Measurements from ENCODE around the gene PIGL.
"Not testable (repeated sequence)": the region's sequence is repeated elsewhere in the genome, so short reads cannot be mapped to it uniquely, and the experiment has no call there.

PIGL gene

GRCh38 chr17:16222406-16222805 lies 5.4 kb downstream of the PIGL start:
- no peak for DNase-seq

- not testable (repeated sequence) for DNase-seq
Measured at GRCh38 chr17:16229912-16230561, 13.0 kb downstream of the PIGL start.

- DNase-seq = no peak
Measured at GRCh38 chr17:16232391-16232790, 15.4 kb downstream of the PIGL start.

- DNase-seq = no peak
Measured at GRCh38 chr17:16239931-16240330, 22.9 kb downstream of the PIGL start.

GRCh38 chr17:16241906-16242399 lies 24.9 kb downstream of the PIGL start:
- DNase-seq = no peak

- DNase-seq = no peak
Measured at GRCh38 chr17:16243385-16243784, 26.4 kb downstream of the PIGL start.

GRCh38 chr17:16243801-16244567 lies 27.0 kb downstream of the PIGL start:
- DNase-seq = no peak

GRCh38 chr17:16247586-16247984 lies 30.6 kb downstream of the PIGL start:
- DNase-seq = no peak

- DNase-seq = no peak
Measured at GRCh38 chr17:16250635-16251034, 33.6 kb downstream of the PIGL start.

- no peak for DNase-seq
Measured at GRCh38 chr17:16251043-16251442, 34.0 kb downstream of the PIGL start.

GRCh38 chr17:16251556-16251955 lies 34.5 kb downstream of the PIGL start:
- DNase-seq = no peak

GRCh38 chr17:16254773-16255400 lies 37.9 kb downstream of the PIGL start:
- no peak for DNase-seq

GRCh38 chr17:16255481-16255921 lies 38.5 kb downstream of the PIGL start:
- no peak for DNase-seq

- no peak for DNase-seq
Measured at GRCh38 chr17:16258901-16259300, 41.9 kb downstream of the PIGL start.

- DNase-seq = no peak
Measured at GRCh38 chr17:16259926-16260325, 42.9 kb downstream of the PIGL start.

GRCh38 chr17:16261049-16261448 lies 44.0 kb downstream of the PIGL start:
- DNase-seq = no peak

- no peak for DNase-seq
Measured at GRCh38 chr17:16262201-16262600, 45.2 kb downstream of the PIGL start.

GRCh38 chr17:16267174-16267573 lies 50.2 kb downstream of the PIGL start:
- no peak for DNase-seq

- no peak for DNase-seq
Measured at GRCh38 chr17:16269658-16270057, 52.6 kb downstream of the PIGL start.

- no peak for DNase-seq
Measured at GRCh38 chr17:16272111-16272840, 55.3 kb downstream of the PIGL start.

GRCh38 chr17:16273499-16273898 lies 56.5 kb downstream of the PIGL start:
- DNase-seq = no peak

GRCh38 chr17:16273929-16274339 lies 56.9 kb downstream of the PIGL start:
- no peak for DNase-seq

- no peak for DNase-seq
Measured at GRCh38 chr17:16275024-16275423, 58.0 kb downstream of the PIGL start.
